OCI-LY1 (cell line): ENCODE data around the gene TANC2.

Experiments
- H2AFZ ChIP-seq: fragments of 200-600 bp; sonication (generic), shearing (Covaris generic); 2 replicates; pipeline ENCODE4 v1.6.0; 2014; ENCODE audit warnings: antibody characterized with exemption, mild to moderate bottlenecking, low read length
- H3F3A ChIP-seq: fragments of 200-600 bp; sonication (generic), shearing (Covaris generic); 2 replicates; pipeline ENCODE4 v1.6.0; 2014; ENCODE audit warnings: mild to moderate bottlenecking, antibody characterized with exemption, low read length, moderate library complexity; ENCODE audit not compliant: insufficient read depth
- H3K27ac ChIP-seq: fragments of 200-600 bp; sonication (generic); 2 replicates; pipeline ENCODE4 v1.5.1; 2014; ENCODE audit warnings: low read length, mixed run types, mild to moderate bottlenecking, low read depth; ENCODE audit not compliant: poor library complexity, severe bottlenecking
- H3K27me3 ChIP-seq: fragments of 200-600 bp; sonication (generic); 2 replicates; pipeline ENCODE4 v1.6.0; 2014; ENCODE audit warnings: antibody characterized with exemption, mild to moderate bottlenecking, low read length, moderate library complexity; ENCODE audit not compliant: insufficient read depth
- H3K36me3 ChIP-seq: fragments of 200-600 bp; sonication (generic); 2 replicates; pipeline ENCODE4 v1.6.1; 2014; ENCODE audit warnings: mild to moderate bottlenecking, antibody characterized with exemption, low read length, moderate library complexity, mixed read lengths; ENCODE audit not compliant: insufficient read depth
- H3K4me1 ChIP-seq: fragments of 200-600 bp; sonication (generic); 2 replicates; pipeline ENCODE4 v1.5.1; 2014; ENCODE audit warnings: mild to moderate bottlenecking, low read length, moderate library complexity; ENCODE audit not compliant: insufficient read depth, severe bottlenecking
- H3K4me2 ChIP-seq: fragments of 200-600 bp; sonication (generic), shearing (Covaris generic); 2 replicates; pipeline ENCODE4 v1.6.1; 2014; ENCODE audit warnings: low read length
- H3K4me3 ChIP-seq: fragments of 200-600 bp; sonication (generic); 2 replicates; pipeline ENCODE4 v1.5.1; 2014; ENCODE audit warnings: low read length, low read depth, mild to moderate bottlenecking, mixed read lengths; ENCODE audit not compliant: poor library complexity, severe bottlenecking
- H3K79me2 ChIP-seq: fragments of 200-600 bp; shearing (Covaris generic); 2 replicates; pipeline ENCODE4 v1.6.1; 2016; ENCODE audit warnings: mixed run types, low read length, mixed read lengths; ENCODE audit not compliant: insufficient read depth
- H3K9ac ChIP-seq: fragments of 200-600 bp; sonication (generic), shearing (Covaris generic); 2 replicates; pipeline ENCODE4 v1.6.1; 2014; ENCODE audit warnings: mild to moderate bottlenecking, low read length, mixed read lengths
- H3K9me2 ChIP-seq: fragments of 200-600 bp; sonication (generic), shearing (Covaris generic); 2 replicates; pipeline ENCODE4 v1.6.1; 2014; ENCODE audit warnings: low read depth, mild to moderate bottlenecking, low read length, mixed read lengths
- H3K9me3 ChIP-seq: fragments of 200-600 bp; shearing (Covaris generic); 2 replicates; pipeline ENCODE4 v1.6.1; 2014; ENCODE audit warnings: low read length, mixed read lengths
- H4K20me1 ChIP-seq: fragments of 200-600 bp; sonication (generic), shearing (Covaris generic); 2 replicates; pipeline ENCODE4 v1.6.0; 2016; ENCODE audit warnings: mild to moderate bottlenecking, low read length; ENCODE audit not compliant: insufficient read depth
- CTCF ChIP-seq: fragments of 200-600 bp; sonication (generic), shearing (Covaris generic); IDR thresholded peaks from 2 replicates; pipeline ENCODE4 v1.5.1; 2017; ENCODE audit warnings: mild to moderate bottlenecking, antibody characterized with exemption, low read length, moderate library complexity, mixed read lengths
- EZH2 ChIP-seq: fragments of 200-600 bp; sonication (generic), shearing (Covaris generic); IDR thresholded peaks from 2 replicates; pipeline ENCODE4 v1.8.0; 2017; ENCODE audit warnings: borderline replicate concordance, mixed run types, mild to moderate bottlenecking, antibody characterized with exemption, low read length, moderate library complexity, mixed read lengths

The TANC2 gene

GRCh38 chr17:62925267-62925836 is 40.7 kb upstream of the TANC2 start:
- Histone ChIP-seq H3K79me2 (no peaks in the 10 kb centered on the region), H3K36me3 (no peaks in the 10 kb centered on the region), H3K4me2 (no peak overlapping the region), H4K20me1 (no peaks in the 10 kb centered on the region), H3K9me3 (no peaks in the 10 kb centered on the region), H3F3A (no peaks in the 10 kb centered on the region), H3K27ac (no peak overlapping the region), H3K9ac (no peak overlapping the region), H3K4me3 (no peak overlapping the region), H3K9me2 (no peaks in the 10 kb centered on the region), H3K4me1 (no peaks in the 10 kb centered on the region), H2AFZ (no peak overlapping the region), H3K27me3 (no peaks in the 10 kb centered on the region)
- no peak for TF ChIP-seq EZH2
- no peak for TF ChIP-seq CTCF

GRCh38 chr17:62927083-62927482 is 39.0 kb upstream of the TANC2 start:
- no peak overlapping the region for H3K9ac ChIP-seq
- no peaks in the 10 kb centered on the region for H3K27me3 ChIP-seq
- H3K27ac ChIP-seq: no peak overlapping the region
- H3K36me3 ChIP-seq: no peaks in the 10 kb centered on the region
- H4K20me1 ChIP-seq: no peaks in the 10 kb centered on the region
- H2AFZ ChIP-seq: no peak overlapping the region
- no peak overlapping the region for H3K4me3 ChIP-seq
- H3F3A ChIP-seq: no peaks in the 10 kb centered on the region
- H3K9me3 ChIP-seq: no peaks in the 10 kb centered on the region
- no peaks in the 10 kb centered on the region for H3K4me1 ChIP-seq
- H3K4me2 ChIP-seq: no peak overlapping the region
- TF ChIP-seq CTCF (no peak), EZH2 (no peak)
- H3K9me2 ChIP-seq: no peaks in the 10 kb centered on the region
- H3K79me2 ChIP-seq: no peaks in the 10 kb centered on the region

GRCh38 chr17:62929320-62929719 is 36.7 kb upstream of the TANC2 start:
- H3K4me3 ChIP-seq: no peak overlapping the region
- H3K27me3 ChIP-seq: no peaks in the 10 kb centered on the region
- no peak overlapping the region for H3K27ac ChIP-seq
- no peaks in the 10 kb centered on the region for H3F3A ChIP-seq
- H4K20me1 ChIP-seq: no peaks in the 10 kb centered on the region
- H3K9me3 ChIP-seq: no peaks in the 10 kb centered on the region
- TF ChIP-seq EZH2 (no peak), CTCF (no peak)
- no peak overlapping the region for H2AFZ ChIP-seq
- no peaks in the 10 kb centered on the region for H3K36me3 ChIP-seq
- no peak overlapping the region for H3K4me2 ChIP-seq
- H3K4me1 ChIP-seq: no peaks in the 10 kb centered on the region
- H3K9me2 ChIP-seq: no peaks in the 10 kb centered on the region
- H3K9ac ChIP-seq: no peak overlapping the region
- H3K79me2 ChIP-seq: no peaks in the 10 kb centered on the region
